ENCODE results near the gene SKP1.

The SKP1 gene

DNA sequence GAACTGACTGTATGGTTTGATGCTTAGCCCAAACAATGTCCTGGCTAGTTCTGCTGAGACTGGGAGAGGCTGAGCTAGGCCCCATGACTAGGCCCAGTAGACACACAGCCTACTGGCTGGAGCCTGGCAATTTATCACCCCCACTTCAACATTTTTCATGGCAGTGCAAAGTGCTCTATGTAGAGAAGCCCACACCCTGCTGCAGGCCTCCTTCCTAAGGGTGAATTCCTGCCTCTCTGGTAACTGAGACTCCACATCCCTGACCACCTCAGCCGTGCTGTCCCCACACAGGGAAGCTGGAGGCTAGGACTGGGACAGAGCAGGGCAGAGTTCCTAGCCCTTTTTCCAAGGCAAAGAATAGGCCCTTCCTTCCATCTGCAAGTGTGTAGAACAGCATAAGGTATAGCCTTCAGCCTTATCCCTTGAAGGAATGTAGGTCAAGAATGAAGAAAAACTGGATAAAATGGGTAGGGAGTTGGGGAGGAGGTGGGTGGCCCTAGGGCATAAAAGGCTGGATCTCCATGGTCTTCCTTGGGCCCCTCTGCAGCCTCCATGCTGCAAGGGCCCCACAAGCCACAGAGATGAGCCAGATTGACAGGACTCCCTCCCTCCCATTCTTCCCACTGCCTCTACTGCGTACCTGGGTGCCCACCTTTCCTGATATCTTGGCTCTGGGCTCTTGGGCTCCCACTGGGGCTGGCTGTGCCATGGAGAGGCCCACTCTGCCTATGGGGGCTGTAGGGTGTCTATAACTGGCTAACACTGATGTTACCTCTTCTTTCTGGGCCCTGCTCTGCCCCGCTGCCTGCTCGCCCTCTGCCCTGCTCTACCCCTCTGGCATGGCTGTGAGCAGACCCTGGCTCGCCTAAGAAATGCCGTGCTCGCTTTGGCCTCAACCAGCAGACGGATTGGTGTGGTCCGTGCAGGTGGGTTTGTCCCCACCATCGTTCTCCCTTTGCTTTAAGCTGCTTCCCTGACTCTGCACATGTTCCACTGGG lies 32.5 kb downstream of the SKP1 start:
- no peak for DNase-seq
- no peak for ATAC-seq

DNA sequence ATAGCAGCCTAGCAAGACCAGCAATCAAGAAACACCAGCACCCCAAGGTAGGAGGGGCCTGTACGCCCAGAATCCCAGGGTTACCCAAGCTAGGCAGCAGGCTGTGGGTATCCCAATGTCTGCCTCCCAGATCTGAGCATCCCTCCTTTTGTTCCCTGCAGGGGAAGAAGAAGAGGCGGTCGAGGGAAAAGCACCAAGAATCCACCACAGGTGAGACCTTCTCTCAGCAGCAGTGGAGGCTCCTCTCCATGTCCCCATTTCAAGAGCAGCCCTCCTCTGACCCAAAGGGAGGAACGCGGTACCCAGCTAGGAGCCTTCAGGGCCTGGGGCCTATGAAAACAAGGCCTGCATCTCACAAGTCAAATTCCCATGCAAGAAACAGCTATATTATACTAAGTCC lies 33.3 kb downstream of the SKP1 start:
- ATAC-seq (no peak), DNase-seq (no peak)

DNA sequence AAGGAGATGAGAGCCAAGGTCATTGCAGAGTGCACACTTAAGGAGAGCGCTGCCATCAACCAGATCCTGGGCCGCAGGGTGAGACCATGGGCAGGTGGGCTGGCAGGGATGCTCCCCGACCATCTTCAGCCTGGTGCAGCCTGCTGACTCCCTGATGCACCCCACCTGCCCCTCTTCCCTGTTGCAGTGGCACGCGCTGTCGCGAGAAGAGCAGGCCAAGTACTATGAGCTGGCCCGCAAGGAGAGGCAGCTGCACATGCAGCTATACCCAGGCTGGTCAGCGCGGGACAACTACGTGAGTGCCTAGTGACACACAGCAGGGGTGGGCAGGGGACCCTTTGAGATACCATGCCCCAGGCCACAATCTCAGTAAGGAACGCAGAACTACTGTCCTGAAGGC lies 33.9 kb downstream of the SKP1 start:
- DNase-seq (no peak), ATAC-seq (no peak)

DNA sequence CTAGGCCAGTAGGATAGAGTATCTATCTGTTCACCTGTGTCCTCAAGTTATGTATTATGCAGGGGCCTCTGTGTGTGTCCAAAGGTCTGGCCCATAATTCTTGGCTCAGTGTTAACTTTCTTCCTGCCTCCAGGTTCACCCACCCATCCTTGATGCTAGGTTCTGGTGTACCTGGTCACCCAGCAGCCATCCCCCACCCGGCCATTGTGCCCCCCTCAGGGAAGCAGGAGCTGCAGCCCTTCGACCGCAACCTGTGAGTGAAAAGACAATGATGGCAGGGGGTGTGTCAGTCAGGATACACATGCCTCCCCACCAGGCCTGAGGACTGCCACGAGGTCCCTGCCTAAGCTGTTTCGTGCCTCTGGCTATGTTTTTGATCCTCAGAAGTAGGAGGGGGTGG lies 34.7 kb downstream of the SKP1 start:
- no peak for DNase-seq

DNA sequence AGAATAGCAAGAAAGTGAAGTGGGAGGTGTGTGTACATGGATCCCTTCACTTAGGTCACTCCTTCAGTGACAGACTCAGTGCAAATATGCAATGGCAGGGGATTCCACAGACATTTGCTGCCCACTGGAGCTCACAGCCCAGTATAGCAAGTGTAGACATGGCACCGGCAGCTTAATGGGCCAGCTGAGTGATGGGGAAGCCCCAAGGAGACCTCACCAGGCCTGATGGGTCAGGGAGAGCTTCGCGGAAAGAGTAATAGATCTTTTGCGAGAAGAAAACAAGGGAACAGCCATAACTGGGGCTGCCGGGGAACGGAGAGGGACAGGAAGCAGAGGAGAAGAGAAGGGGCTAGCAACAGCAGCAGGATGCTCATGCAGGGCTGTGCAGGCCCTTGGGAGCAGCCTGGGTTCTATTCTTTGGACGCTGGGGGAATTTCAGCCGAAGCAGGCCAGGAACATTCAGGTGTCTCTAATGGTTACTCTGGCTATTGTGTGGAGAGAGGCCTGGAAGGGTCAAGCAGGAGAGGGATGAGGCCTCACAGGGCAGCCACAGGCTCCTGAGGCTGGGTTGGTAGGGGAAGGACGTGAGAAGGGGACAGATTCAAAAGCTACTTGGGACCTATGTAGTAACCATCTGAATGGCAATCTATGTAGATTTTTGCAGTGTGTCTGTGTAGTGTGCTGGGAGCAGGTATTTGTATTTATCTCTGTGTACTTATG lies 35.3 kb downstream of the SKP1 start:
- DNase-seq (no peak), ATAC-seq (no peak)

More for the DNA sequence above, 34.7 kb downstream of the SKP1 start:
- no peak for ATAC-seq

DNA sequence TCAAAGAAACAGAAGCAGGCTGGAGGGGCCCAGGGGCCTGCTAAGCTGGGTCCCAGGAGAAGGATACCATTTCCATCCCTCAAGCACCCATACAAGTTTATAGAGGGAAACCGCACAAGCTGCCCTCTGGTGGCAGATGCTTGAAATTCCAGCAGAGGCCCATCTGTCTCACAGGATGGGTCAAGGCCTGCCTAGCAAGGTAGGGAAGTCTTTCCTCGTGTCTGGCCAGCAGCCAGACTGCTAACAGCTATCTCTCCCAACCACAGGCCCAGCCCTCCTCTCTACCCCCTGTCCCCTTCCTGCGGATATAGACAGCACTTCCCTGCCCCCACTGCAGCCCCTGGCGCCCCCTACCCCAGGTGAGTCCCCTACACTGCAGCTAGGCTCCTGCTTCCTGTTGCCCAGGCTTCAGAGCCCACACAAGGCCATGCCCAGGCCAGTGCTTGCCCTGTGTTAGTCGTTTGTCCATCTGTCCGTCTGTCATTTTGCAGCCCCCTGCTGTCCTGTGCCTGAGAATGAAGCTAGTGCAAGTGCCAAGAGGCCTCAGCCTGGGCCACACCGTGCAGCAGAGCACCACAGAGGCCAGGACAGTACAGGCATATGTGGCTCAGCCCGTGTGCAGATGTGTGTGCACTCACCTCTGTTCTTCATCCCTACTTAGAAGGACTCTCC lies 36.1 kb downstream of the SKP1 start:
- peak; percentile 22 for ATAC-seq
- peak; percentile 68 for DNase-seq

DNA sequence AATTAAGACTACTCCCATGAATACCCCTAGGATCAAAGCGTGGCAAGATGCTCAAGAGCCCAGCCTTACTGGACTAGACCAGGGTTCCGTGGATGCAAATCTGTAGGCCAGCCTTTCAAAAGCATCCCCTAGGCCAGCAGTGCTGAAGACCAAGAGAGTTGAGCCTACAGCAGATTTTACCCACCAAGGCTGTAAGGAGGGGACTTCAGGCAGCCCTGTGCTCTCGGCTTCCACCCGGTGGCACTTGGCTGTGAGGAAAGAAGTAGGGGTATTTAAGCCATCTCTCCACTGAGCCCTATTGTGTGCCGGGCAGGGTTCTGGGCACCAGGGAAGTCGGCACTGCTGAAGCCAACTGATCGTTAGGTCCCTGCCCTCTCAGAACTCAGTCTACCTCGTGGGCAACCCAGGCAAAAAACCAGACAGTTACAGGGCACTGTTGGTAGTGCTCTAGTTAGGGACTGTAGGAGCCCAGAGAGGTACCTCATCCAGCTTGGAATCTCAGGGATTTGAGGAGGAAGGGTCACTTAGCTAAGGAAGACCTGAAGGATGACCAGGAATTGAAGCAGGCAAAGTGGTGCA lies 36.8 kb downstream of the SKP1 start:
- no peak for DNase-seq

DNA sequence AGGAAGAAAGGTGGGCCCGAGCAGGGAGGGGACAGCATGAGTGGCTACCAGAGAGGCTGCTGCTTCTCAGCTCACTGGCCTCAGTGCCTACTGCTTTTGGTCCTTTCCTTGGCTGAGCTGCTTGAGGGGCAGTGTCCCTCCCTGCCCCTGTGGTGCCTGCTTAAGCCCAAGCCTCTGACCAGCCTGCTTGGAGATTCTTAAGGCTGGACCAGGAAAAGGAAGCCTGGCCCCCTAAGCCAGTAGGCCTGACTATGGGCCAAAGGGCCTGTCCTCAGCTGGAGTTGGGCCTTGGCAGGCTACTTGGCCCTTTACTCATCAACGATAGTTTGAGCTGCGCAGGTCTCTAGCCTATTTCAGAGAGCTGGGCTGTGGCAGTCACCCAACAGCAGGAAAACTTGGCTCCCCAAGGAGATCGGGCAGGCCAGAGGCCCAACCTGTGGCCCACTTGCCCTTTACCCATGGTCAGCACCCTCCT lies 37.3 kb downstream of the SKP1 start:
- ATAC-seq (no peak), DNase-seq (no peak)

More for the DNA sequence above, 36.8 kb downstream of the SKP1 start:
- no peak for ATAC-seq

DNA sequence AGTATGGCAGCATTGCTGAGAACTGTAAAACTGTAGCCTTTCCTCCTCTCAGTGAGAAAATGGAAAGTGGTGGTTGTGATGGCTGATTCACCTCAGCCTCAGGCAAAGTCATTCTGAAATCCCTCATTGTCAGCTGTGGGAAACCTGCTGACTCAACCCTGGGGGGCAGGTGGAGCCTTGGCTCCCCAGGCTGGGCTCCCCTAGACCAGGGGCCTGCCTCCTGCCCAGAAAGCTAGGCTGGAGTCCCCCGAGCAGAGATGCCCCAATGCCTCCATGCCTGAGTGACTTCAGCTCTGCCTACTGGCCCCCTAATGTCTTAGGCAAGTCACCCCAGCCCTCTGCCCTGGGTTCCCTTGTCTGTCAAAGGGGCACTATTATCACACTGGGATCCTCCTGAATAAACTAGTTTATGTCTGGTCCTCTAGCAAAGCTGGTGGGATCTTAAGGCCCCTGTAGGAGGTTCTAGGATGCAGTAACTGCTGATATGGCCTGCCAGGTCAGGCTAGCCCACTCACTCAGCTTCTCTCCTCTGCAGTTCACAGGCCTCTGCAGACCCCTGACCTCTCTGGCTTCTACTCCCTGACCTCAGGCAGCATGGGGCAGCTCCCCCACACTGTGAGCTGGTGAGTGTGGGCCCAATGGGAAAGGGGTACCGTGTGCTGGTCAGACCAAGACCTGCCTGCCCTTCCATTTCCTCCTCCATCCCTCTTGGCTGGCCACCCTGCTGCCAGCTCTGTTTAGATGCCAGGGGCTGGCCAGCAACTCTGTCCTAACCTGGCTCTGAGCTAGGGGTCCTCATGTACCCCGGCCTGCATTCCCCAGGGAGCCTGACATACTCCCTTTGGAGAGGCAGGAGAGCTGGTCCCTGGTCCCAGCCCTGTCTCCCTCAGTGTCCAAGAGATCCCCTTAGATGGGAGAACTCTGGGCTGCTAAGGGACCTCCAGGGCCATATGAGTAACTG lies 38.1 kb downstream of the SKP1 start:
- peak; percentile 81 for DNase-seq
- peak; percentile 91 for ATAC-seq

DNA sequence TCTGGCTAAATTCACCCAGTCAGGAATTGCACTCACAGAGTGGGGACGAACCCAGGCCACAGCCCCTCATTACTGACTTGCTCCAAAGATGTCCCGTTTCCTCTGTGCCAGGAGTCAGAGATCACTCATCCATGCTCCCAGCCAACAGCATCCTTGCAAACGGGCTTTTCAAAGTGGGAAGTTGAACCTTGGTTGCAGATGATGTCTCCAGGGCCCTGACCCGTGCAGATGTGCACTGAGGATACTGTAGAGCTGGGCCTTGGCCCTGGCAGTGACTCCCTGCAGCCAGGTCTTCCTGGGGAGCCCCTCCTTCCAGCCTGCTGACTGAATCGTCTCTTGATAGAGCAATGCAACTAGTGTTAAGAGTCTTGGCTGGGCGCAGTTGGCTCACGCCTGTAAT lies 40.0 kb downstream of the SKP1 start:
- DNase-seq: no peak
- no peak for ATAC-seq

DNA sequence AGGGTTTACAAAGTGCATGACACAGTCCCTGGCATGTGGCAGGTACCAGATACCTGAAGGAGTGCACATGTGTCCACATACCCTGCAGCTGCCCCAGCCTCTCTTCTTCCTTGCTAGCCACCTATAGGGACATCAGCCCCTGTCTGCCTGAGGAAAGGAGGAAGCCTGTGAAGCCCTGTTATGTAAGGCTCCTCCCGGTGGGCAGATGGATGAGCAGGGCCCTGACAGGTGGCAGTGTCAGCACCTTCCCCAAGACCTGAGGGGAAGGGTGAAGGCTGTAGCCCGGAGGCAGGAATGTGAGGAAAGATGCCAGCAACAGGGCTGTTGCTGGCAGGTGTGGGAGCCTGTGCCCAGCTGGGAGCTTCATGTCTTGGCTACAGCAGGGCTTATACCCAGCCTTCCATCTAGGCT lies 40.5 kb downstream of the SKP1 start:
- no peak for DNase-seq
- no peak for ATAC-seq

DNA sequence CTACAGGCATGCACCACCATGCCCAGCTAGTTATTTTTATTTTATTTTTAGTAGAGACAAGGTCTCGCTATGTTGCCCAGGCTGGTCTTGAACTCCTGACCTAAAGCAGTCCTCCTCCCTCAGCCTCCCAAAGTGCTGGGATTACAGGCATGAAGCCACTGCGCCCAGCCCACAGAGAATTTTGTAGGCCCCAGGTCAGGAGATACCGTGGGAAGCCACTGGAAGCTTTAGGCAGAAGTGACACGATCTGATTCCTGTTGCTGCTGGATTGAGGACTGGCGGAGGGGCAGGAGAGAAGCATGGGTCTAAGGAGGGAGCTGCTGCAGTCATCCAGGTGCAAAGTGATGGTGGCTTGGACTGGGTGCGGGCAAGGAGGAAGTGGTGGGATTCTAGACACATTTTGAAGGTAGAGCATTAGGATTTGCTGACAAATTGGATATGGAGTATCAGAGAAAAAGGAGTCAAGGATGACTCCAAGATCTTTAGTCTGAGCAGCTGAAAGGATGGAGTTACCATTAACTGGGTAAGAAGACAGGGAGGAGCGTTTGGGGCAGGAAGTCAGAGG lies 41.6 kb downstream of the SKP1 start:
- DNase-seq: peak; percentile 2
- no peak for ATAC-seq

DNA sequence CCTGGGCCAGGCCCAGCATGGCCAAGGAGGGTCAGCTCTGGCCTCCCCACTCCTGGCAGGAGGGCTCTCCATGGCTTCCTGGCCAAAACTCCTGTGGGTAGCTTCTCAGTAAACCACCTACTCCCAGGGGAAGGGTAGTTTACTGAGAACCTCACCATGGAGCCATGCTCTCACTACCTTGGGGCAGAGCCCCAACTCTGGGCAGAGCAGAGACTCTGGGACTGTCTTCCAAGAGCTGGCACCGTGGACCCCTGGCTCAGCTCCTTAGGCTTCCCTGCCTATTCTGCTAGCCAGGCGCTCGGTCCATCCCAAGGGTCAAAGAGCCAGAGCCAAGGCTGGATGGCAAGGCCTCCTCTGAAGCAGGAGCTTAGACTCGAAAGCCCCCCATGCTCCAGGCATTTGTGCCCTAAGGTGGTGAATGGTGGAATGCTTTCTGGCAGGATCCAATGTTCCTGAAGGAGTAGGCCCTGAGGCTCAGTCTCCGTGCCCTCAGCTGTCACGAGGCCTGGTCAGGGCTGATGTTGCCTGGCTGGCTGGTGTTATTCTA lies 42.7 kb downstream of the SKP1 start:
- ATAC-seq (no peak), DNase-seq (peak; percentile 4)

DNA sequence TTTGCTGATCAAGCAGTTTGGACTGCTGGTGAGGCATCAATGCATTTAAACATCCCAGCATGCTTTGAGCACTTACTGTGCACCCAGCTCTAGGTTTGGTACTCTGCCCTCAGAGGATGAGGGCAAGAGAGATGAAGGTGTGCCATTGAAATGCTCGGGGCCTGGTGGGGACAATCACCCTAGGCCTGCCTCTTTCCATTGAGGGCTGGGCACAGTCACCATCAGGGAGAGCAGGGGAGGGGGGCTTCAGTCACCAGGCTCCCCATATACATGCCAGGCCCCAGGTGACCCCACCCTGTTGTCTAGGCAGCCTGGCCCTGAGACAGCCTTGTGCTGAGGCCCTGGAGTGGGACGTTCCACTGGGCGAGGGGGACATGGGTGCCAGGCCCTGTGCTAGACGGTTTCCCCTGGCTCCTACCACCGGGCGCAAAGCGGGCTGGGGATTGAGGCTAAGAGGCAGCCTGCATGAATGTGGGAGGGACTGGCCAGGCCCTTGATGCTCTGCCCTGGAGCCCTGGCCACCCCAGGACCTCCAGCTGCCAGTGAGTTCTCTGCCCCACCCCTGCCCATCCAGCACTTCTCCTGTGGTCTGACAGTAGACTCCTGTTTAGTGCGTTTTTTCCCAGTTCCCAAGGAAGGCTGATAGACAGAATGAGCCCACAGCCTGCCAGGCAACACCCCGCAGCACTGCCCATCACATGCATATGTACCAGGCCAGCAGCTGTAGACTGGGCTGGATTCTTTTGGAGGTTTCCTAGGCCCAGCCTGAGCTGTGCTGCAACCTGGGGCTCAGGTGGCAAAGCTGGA lies 43.4 kb downstream of the SKP1 start:
- DNase-seq (peak; percentile 11), ATAC-seq (no peak)

DNA sequence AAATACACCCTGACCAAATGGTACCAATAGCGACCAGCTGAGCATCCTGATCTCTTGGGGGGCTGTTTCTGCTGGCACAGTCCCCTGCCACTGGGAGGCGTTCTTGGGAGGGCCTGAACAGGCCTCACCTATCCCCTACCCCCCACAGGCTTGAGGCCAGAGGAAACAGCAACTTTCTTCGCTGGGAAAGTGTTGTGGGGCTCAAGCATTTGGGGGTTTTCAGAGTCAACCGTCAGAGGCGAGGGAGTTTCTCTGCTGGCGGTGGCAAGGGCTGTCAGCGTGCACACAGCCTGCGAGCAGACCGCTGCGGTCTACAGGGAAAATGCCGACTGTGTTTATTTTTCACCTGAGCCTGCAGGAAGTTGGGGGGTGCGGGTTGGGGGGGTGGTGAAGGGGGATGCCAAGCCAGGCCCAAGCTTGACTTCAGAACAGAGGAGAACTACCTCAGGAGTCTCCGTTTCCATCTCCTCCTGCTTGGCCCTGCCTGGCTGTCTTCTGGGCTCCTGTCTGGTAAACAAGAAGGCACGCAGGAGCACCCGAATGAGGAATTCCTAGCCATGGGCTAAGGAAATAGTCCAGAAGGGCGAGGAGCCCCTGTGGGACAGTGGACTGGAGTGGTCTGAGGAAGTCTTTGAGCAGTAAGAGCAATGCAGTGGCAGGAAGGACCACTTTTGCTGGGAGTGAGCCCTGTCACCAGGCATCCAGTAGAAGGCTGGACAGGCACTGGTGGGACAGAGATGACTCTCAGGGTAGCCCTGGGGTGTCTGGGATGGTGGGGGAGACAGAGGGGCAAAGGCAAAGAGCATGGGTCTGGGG lies 44.2 kb downstream of the SKP1 start:
- peak; percentile 72 for ATAC-seq
- DNase-seq: peak; percentile 82

DNA sequence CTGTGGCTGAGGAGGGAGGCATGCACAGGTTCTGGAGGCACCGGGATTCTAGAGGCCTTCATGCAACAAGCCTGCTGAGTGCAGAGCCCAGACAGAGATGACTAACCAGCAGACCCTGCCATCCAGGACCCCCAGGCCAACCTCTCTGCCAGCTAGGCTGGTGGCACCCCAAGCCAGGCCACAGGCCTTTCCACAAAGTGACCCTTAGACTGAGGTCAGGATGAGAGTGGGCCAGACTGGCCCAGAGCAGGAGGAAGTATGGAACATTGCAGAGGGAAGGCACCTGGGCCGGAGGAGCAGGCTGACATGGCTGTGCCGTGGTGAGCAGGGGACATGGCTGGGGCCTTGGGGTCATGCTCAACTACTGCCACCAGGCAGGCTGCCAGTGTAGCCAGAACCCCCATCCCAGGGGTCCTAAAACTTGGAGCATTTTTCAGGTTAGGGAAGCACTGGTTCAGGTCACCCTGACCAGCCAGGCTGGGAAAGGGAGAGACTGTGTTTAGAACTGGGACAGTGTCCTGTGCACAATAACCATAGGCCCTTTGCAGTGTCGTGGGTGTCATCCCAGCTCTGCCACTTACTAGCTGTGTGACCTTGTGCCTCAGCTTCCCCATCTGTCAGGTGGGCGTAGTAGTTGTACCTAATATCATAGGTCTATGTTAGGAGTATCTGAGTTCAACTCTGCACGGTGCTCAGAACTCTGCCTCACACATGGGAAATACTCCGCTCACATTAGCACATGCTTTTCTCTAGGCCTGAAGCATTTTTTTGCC lies 45.0 kb downstream of the SKP1 start:
- no peak for ATAC-seq

DNA sequence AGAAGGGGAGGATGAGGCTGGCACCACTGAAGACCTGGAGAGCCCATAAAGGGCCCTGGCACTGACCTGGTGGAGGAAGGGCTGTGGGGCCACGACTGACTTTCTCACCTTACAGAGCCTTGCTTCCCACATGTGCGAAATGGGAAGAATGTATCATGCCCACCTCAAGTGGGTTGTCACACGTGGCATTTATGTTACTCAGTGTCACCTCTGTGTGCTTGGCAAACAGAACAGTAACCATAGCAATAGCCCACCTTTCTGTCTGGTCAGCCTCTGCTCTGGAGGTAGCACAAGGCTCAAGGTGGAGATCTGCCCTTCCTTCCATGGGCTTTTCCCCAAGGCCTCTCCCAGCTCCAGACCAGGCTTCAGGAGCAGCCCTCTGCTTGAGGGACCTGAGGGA lies 45.6 kb downstream of the SKP1 start:
- DNase-seq (peak; percentile 73), ATAC-seq (peak; percentile 55)

More for the DNA sequence above, 45.0 kb downstream of the SKP1 start:
- DNase-seq: no peak

Data from stimulated activated naive CD8-positive, alpha-beta T cell treated with anti-CD3 and anti-CD28 coated beads, Interleukin-15, Interleukin-2, amounts not matched to agents 100 U/mL and 50 U/mL, for 24 hours (primary cell).